Nephron progenitor cell (in vitro differentiated cells): ENCODE measurements around the gene TPMT.

Source experiments
- DNase-seq: peaks from one replicate; pipeline ENCODE4 v3.0.0; 2021
- H3K27ac Mint-ChIP-seq: 2 replicates; pipeline ENCODE4 v1.8.0; 2021; ENCODE audit warnings: mild to moderate bottlenecking, moderate library complexity, mixed read lengths
- H3K27me3 Mint-ChIP-seq: 2 replicates; pipeline ENCODE4 v1.8.0; 2021; ENCODE audit warnings: mild to moderate bottlenecking, low read depth, mixed read lengths; ENCODE audit not compliant: poor library complexity
- H3K36me3 Mint-ChIP-seq: 2 replicates; pipeline ENCODE4 v1.8.0; 2021; ENCODE audit warnings: low read depth, mixed read lengths
- H3K4me1 Mint-ChIP-seq: 2 replicates; pipeline ENCODE4 v1.8.0; 2021; ENCODE audit warnings: mixed read lengths
- H3K4me3 Mint-ChIP-seq: 2 replicates; pipeline ENCODE4 v1.8.0; 2021; ENCODE audit warnings: mild to moderate bottlenecking, moderate library complexity, mixed read lengths
- H3K9me3 Mint-ChIP-seq: 2 replicates; pipeline ENCODE4 v1.8.0; 2021; ENCODE audit warnings: mild to moderate bottlenecking, moderate library complexity, mixed read lengths
- TF ChIP-seq, protein P1 (sequence below): fragments of 200-600 bp; sonication (generic); IDR thresholded peaks from 2 replicates; pipeline ENCODE4 v1.5.0; 2021; ENCODE audit warnings: antibody characterized with exemption

Gene TPMT

DNA sequence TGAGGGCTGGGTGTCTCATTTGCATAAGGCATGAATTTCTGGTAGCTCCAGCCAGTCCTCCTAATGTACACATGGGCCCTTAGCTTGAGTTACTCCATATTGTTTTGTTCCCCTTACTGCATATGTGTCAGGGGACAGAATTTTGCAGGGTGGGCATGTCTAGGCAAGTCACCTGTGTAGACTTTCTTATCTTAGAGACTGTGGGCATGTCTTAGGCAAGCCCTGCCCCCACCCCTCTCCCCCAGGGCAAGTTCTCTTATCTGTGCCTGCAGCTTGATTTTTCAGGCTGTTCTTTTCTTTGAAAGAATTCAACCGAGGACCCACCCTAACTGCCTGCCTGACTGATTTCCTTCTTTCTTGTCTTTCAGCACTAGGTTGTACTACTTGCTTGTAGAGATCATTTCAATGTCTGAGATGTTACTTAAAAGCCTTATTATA, 64.5 kb downstream of the TPMT start:
- H3K27ac Mint-ChIP-seq: no peak overlapping the region
- H3K27me3 Mint-ChIP-seq: peaks cover 3% of the 10 kb centered on the region
- H3K9me3 Mint-ChIP-seq: peaks cover 21% of the 10 kb centered on the region
- no peaks in the 10 kb centered on the region for H3K36me3 Mint-ChIP-seq
- no peaks in the 10 kb centered on the region for H3K4me1 Mint-ChIP-seq
- no peak overlapping the region for H3K4me3 Mint-ChIP-seq
- DNase-seq: no peak
- TF ChIP-seq, protein P1, sequence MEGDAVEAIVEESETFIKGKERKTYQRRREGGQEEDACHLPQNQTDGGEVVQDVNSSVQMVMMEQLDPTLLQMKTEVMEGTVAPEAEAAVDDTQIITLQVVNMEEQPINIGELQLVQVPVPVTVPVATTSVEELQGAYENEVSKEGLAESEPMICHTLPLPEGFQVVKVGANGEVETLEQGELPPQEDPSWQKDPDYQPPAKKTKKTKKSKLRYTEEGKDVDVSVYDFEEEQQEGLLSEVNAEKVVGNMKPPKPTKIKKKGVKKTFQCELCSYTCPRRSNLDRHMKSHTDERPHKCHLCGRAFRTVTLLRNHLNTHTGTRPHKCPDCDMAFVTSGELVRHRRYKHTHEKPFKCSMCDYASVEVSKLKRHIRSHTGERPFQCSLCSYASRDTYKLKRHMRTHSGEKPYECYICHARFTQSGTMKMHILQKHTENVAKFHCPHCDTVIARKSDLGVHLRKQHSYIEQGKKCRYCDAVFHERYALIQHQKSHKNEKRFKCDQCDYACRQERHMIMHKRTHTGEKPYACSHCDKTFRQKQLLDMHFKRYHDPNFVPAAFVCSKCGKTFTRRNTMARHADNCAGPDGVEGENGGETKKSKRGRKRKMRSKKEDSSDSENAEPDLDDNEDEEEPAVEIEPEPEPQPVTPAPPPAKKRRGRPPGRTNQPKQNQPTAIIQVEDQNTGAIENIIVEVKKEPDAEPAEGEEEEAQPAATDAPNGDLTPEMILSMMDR: no peak

DNA sequence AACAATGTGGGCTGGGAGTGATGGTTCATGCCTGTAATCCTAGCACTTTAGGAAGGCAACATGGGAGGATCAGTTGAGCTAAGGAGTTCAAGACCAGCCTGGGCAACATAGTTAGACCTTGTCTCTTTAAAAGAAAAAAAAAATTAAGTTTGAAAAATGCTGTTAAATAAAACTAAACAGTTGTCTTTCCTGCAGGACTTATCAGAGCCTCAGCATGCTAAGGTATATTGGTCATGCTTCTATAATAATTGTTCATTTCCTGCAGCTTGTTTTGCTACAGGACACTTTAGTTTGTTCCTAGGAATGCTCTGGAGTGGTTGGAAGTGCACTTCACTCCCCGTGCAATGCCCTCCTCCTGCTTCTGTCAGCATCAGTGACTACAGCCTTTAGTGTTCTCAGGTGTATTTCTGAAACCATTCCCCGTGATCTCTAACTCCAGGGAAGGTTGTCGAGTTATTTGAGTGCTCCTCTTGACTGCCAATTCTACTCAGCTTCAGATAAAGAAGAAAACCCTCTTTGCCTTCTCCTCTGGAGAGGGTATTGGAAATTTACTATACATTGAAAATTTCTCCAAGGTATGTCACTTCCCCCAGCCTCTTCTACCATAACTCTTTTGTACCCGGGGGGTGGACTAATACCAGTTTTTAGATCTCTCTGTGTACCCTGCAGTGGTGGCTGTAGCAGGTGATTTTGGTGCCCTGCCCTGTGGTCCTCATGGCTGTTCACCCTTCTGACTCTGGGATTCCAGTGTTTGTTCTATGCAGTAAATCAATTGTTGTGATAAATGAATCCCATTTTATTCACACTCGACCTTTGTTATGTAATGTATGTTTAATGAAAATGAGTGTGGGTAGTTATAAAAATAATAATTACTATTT, 66.2 kb downstream of the TPMT start:
- TF ChIP-seq, protein P1: no peak
- Mint-ChIP-seq H3K4me3 (no peak overlapping the region), H3K36me3 (no peaks in the 10 kb centered on the region), H3K27ac (no peak overlapping the region), H3K9me3 (peaks cover 21% of the 10 kb centered on the region), H3K27me3 (peaks cover 3% of the 10 kb centered on the region), H3K4me1 (no peaks in the 10 kb centered on the region)
- DNase-seq: no peak

DNA sequence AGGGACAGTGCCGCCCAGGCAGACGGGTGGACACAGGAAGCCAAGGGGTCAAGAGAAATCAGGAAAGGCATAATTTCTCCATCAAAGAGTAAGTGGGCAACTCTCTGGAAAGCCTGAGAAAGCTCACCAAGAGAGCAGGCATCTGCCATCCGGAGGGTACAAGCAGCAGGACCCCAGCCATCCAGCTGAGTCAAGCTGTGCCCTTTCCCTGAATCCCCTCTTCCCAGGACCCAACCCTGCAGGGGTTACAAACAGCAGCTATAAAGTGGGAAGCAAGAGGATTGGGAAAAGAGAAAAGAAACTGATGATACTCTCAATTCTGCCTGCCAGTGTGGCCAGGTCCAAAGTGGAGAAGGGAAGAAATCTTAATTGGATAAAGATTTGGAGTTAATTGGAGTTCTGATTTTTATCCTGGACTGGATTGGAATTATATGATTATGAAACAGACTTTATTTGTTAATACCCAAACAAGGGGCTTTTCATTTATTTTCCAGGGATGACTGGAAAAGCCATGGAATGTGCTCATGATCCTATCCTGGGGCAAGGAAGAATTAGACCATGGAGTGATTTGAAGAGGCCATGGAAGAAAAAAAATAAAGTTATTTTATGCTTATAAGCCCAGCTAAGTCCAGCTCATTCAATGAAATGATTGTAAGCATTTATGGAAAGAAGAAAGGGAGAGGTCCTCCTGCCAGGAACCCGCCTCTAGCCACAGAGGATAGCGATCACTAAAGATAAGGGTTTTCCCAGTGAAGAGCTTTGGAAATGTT, 67.3 kb downstream of the TPMT start:
- Mint-ChIP-seq H3K4me1 (no peaks in the 10 kb centered on the region), H3K27me3 (peaks cover 6% of the 10 kb centered on the region), H3K27ac (no peak overlapping the region), H3K36me3 (no peaks in the 10 kb centered on the region), H3K9me3 (peaks cover 19% of the 10 kb centered on the region), H3K4me3 (no peak overlapping the region)
- DNase-seq: no peak
- TF ChIP-seq, protein P1: no peak

DNA sequence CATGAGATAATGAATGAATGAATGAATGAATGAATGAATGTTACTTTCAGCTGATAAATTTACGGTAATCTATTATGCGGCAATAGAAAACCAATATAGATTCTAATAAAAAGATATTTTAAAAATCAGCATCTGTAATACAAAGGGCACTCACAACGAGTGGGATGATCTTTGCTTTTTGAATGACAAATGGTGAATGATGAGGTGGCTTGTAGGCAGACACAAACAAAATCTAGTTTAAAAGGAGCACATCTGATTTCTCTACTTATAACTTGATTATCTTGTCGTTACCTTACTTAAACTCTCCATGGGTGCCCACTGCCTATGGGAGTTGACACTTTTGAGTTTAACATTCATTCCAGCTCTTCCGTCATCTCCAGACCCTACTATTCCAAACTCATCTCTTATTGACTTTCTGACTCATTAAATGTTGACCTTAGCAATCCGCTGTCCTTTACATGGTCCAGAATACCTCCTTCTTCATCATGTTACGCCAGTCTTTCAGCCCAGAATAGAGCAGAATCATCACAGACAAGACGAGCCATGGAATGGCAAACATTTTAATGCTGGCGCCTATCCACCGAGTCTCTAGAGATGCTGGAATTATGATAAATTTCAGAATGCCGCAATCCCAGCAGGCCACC, 73.7 kb downstream of the TPMT start:
- no peak overlapping the region for H3K27ac Mint-ChIP-seq
- no peak overlapping the region for H3K4me3 Mint-ChIP-seq
- H3K4me1 Mint-ChIP-seq: no peaks in the 10 kb centered on the region
- TF ChIP-seq, protein P1: no peak
- H3K27me3 Mint-ChIP-seq: peaks cover 16% of the 10 kb centered on the region
- H3K36me3 Mint-ChIP-seq: no peaks in the 10 kb centered on the region
- H3K9me3 Mint-ChIP-seq: no peaks in the 10 kb centered on the region
- no peak for DNase-seq

DNA sequence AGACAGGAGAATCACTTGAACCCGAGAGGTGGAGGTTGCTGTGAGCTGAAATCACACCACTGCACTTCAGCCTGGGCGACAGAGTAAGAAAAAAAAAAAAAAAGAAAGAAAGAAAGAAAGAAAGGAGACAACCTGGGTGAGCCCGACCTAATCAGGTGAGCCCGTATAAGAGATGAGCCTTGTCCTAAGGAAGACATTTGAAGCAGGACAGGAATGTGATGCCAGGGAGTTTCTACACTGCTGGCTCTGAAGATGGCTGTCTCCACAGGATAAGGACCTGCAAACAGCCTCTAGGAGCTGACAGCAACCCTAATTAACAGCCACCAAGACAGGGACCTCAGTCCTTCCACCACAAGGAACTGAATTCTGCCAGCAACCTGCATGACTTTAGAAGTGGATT, 74.3 kb downstream of the TPMT start:
- Mint-ChIP-seq H3K9me3 (peaks cover 4% of the 10 kb centered on the region), H3K4me1 (no peaks in the 10 kb centered on the region)

More for the DNA sequence above, 74.3 kb downstream of the TPMT start:
- DNase-seq: no peak
- Mint-ChIP-seq H3K4me3 (no peak overlapping the region), H3K27ac (no peak overlapping the region), H3K36me3 (no peaks in the 10 kb centered on the region), H3K27me3 (peaks cover 16% of the 10 kb centered on the region)
- TF ChIP-seq, protein P1: no peak
